Central memory CD8-positive, alpha-beta T cell (primary cell): ENCODE results near the gene KAT2B.
A peak's percentile ranks its signal among the peaks of the same experiment; 100 is the strongest.
"Not testable (repeated sequence)": the region's sequence is repeated elsewhere in the genome, so short reads cannot be mapped to it uniquely, and the experiment has no call there.

ENCODE experiments used
- ATAC-seq: fragments of 150-1000 bp; cut with Tn5 transposase; replicated peaks from 2 replicates; pipeline ENCODE4 v1.10.0; 2022; ENCODE audit warnings: mild to moderate bottlenecking, moderate FRiP score, moderate number of reproducible peaks; ENCODE audit not compliant: poor library complexity, severe bottlenecking; ENCODE audit errors: extremely low read depth
- DNase-seq, 2 donors: peaks; one replicate each; pipeline ENCODE4 v3.0.0; 2021; ENCODE audit warnings: low spot score in 2 of 2
- H3K27ac Mint-ChIP-seq: one replicate; pipeline ENCODE4 v1.8.0; 2022; ENCODE audit warnings: low read depth, mild to moderate bottlenecking, moderate library complexity, mixed read lengths
- H3K27me3 Mint-ChIP-seq: one replicate; pipeline ENCODE4 v1.8.0; 2022; ENCODE audit warnings: mixed read lengths
- H3K36me3 Mint-ChIP-seq: one replicate; pipeline ENCODE4 v1.8.0; 2022; ENCODE audit warnings: mild to moderate bottlenecking, moderate library complexity, mixed read lengths; ENCODE audit not compliant: insufficient read depth
- H3K4me1 Mint-ChIP-seq: one replicate; pipeline ENCODE4 v1.8.0; 2022; ENCODE audit warnings: mixed read lengths
- H3K4me3 Mint-ChIP-seq: one replicate; pipeline ENCODE4 v1.8.0; 2022; ENCODE audit warnings: mild to moderate bottlenecking, moderate library complexity, mixed read lengths
- H3K9me3 Mint-ChIP-seq: one replicate; pipeline ENCODE4 v1.8.0; 2022; ENCODE audit warnings: mixed read lengths

KAT2B gene

DNA sequence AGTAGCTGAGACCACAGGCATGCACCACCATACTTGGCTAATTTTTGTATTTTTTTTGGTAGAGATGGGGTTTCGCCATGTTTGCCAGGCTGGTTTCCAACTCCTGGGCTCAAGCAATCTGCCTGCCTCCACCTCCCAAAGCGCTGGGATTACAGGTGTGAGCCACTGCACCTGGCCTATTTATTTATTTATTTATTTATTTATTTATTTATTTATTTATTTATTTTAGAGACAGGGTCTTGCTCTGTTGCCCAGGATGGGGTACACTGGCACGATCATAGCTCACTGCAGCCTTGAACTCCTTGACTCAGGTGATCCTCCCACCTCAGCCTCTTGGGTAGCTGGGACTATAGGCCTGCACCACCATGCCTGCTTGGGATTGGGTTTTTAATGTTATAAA is 4.9 kb downstream of the KAT2B start:
- ATAC-seq, H3K27me3 Mint-ChIP-seq, H3K9me3 Mint-ChIP-seq, DNase-seq: not testable (repeated sequence)
- peak overlapping the region; percentile 97 for H3K27ac Mint-ChIP-seq
- peaks cover 13% of the 10 kb centered on the region for H3K36me3 Mint-ChIP-seq
- H3K4me1 Mint-ChIP-seq: peaks cover 61% of the 10 kb centered on the region
- peak overlapping the region; percentile 98 for H3K4me3 Mint-ChIP-seq

DNA sequence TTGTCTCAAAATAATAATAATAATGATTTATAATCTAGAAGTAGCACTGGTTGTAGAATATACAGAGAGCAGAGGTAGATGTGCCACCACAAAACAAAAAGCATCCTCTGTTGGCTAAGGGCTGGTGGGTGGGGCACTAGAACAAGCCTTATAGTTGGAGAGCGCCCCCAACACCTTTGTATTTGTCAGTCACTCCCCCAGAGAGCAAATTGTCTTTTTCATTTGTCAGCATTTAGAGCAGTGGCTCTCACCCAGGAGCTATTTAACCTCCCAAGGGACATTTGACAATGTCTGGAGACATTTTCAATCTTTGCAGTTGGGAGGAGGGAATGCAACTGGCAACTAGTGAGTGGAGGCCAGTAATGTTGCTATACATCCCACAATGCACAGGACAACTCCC is 6.3 kb downstream of the KAT2B start:
- Mint-ChIP-seq H3K36me3 (peaks cover 5% of the 10 kb centered on the region), H3K27ac (no peak overlapping the region), H3K4me3 (no peak overlapping the region), H3K4me1 (peaks cover 71% of the 10 kb centered on the region), H3K27me3 (no peaks in the 10 kb centered on the region), H3K9me3 (no peaks in the 10 kb centered on the region)
- no peak for DNase-seq
- ATAC-seq: no peak

GRCh38 chr3:20047341-20047779 is 7.1 kb downstream of the KAT2B start:
- ATAC-seq: no peak
- H3K27me3 Mint-ChIP-seq: no peaks in the 10 kb centered on the region
- peak overlapping the region; percentile 80 for H3K27ac Mint-ChIP-seq
- no peak for DNase-seq
- H3K4me1 Mint-ChIP-seq: peaks cover 71% of the 10 kb centered on the region
- H3K9me3 Mint-ChIP-seq: no peaks in the 10 kb centered on the region
- H3K4me3 Mint-ChIP-seq: no peak overlapping the region
- peaks cover 2% of the 10 kb centered on the region for H3K36me3 Mint-ChIP-seq

- H3K36me3 Mint-ChIP-seq: peaks cover 2% of the 10 kb centered on the region
- DNase-seq (no peak), ATAC-seq (no peak)
- H3K27me3 Mint-ChIP-seq: no peaks in the 10 kb centered on the region
- H3K4me1 Mint-ChIP-seq: peaks cover 68% of the 10 kb centered on the region
- peak overlapping the region; percentile 80 for H3K27ac Mint-ChIP-seq
- H3K9me3 Mint-ChIP-seq: no peaks in the 10 kb centered on the region
- no peak overlapping the region for H3K4me3 Mint-ChIP-seq
Measured at GRCh38 chr3:20047976-20048883, 8.0 kb downstream of the KAT2B start.

GRCh38 chr3:20051123-20051806 is 11.0 kb downstream of the KAT2B start:
- Mint-ChIP-seq H3K9me3 (no peaks in the 10 kb centered on the region), H3K36me3 (no peaks in the 10 kb centered on the region), H3K27ac (no peak overlapping the region), H3K4me3 (no peak overlapping the region), H3K4me1 (peaks cover 51% of the 10 kb centered on the region), H3K27me3 (no peaks in the 10 kb centered on the region)
- no peak for ATAC-seq
- no peak for DNase-seq

DNA sequence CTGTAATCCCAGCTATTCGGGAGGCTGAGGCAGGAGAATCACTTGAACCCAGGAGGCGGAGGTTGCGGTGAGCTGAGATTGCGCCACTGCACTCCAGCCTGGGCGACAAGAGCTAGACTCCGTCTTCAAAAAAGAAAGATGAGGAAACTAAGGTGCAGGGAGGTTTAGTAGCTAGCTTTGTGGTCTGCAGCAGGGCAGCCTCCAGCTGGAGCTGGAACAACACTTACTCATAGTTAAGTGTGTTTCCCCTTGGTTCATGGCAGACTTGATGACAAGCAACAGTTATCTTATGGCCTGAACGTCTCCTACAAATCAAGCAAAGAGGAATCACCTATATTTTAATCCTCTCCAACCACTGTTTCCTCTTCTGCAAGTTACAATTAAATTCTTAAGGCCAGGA is 12.6 kb downstream of the KAT2B start:
- H3K4me1 Mint-ChIP-seq: peaks cover 35% of the 10 kb centered on the region
- no peak for ATAC-seq

DNA sequence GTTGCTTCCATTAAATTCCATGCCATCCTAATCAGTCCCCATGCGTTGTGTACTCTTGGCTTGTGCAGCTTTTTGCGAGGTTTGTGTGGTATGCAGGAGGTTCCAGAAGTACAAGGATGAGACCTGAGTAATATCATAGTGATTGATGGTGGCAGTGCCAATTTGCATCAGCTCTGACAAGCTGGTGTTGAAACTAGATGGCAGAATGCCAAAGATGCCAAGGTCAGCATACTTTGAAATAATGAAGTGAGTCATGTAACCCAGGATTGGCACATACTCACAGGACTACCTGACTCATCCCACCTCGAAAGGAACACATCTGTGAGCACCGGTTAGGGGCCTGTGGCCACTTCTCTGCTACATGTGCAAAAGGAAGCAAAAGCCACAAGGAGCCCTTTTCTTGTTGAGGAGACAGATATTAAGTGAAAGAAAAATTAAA is 14.3 kb downstream of the KAT2B start:
- H3K36me3 Mint-ChIP-seq: peaks cover 1% of the 10 kb centered on the region
- H3K9me3 Mint-ChIP-seq: no peaks in the 10 kb centered on the region
- H3K4me1 Mint-ChIP-seq: peaks cover 32% of the 10 kb centered on the region
- DNase-seq (peak; percentile 20 to 59), ATAC-seq (peak; percentile 93)
- no peaks in the 10 kb centered on the region for H3K27me3 Mint-ChIP-seq
- H3K4me3 Mint-ChIP-seq: no peak overlapping the region
- no peak overlapping the region for H3K27ac Mint-ChIP-seq

More for the DNA sequence above, 12.6 kb downstream of the KAT2B start:
- DNase-seq: no peak
- no peak overlapping the region for H3K4me3 Mint-ChIP-seq
- peak overlapping the region; percentile 76 for H3K27ac Mint-ChIP-seq
- H3K27me3 Mint-ChIP-seq: no peaks in the 10 kb centered on the region
- H3K36me3 Mint-ChIP-seq: peaks cover 1% of the 10 kb centered on the region
- H3K9me3 Mint-ChIP-seq: no peaks in the 10 kb centered on the region

- H3K4me1 Mint-ChIP-seq: peaks cover 37% of the 10 kb centered on the region
- H3K4me3 Mint-ChIP-seq: no peak overlapping the region
- no peak for DNase-seq
- H3K27me3 Mint-ChIP-seq: no peaks in the 10 kb centered on the region
- ATAC-seq: peak; percentile 41
- H3K36me3 Mint-ChIP-seq: peaks cover 1% of the 10 kb centered on the region
- no peaks in the 10 kb centered on the region for H3K9me3 Mint-ChIP-seq
- H3K27ac Mint-ChIP-seq: no peak overlapping the region
Measured at GRCh38 chr3:20055020-20055775, 15.0 kb downstream of the KAT2B start.

GRCh38 chr3:20055842-20056241 is 15.6 kb downstream of the KAT2B start:
- Mint-ChIP-seq H3K9me3 (no peaks in the 10 kb centered on the region), H3K4me1 (peaks cover 34% of the 10 kb centered on the region), H3K27ac (no peak overlapping the region), H3K4me3 (no peak overlapping the region), H3K36me3 (peaks cover 1% of the 10 kb centered on the region), H3K27me3 (no peaks in the 10 kb centered on the region)
- DNase-seq (no peak), ATAC-seq (no peak)

DNA sequence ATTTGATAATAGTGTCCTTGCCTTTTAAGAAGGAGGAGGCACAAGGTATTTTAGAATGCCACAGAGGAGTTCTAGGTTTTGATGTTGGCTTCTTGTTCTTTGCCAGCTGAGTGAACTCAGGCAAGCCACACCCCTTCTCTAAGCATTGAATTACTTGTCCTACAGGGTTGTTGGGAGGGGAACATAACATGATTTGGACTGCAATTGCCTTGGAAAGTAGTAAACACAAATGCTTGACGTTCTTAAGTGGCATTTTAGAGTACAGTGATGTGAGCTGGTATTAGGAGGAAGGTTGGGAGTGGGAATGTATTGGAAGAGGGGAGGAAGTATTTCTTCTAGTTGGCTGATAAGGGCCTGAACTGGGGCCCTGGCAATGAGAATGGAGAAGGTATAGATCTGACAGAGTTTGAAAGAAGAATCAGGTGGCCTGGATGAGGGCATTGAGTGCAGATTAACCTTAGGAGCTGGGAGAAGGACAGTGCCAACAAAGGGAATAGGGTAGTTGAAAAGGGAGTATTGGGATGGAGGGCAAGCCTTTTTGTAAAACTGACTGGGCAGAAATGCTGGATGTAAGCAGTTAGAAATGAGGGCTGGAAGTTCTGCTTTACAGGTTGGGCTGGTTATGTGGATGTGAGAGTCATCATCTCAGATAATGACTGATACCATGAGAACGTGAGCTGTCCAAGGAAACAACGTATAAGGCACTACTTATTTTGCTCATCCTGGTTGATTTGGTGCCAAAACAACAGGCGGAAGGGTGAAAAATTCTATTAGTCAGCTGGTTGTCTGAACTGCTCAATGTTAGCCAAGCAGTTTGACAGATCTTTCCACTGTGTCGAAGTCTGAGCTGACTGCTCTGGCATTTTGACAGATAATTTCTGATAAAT is 16.7 kb downstream of the KAT2B start:
- DNase-seq (no peak), ATAC-seq (no peak)
- Mint-ChIP-seq H3K27ac (no peak overlapping the region), H3K9me3 (no peaks in the 10 kb centered on the region), H3K36me3 (peaks cover 1% of the 10 kb centered on the region), H3K27me3 (no peaks in the 10 kb centered on the region), H3K4me1 (peaks cover 31% of the 10 kb centered on the region), H3K4me3 (no peak overlapping the region)

DNA sequence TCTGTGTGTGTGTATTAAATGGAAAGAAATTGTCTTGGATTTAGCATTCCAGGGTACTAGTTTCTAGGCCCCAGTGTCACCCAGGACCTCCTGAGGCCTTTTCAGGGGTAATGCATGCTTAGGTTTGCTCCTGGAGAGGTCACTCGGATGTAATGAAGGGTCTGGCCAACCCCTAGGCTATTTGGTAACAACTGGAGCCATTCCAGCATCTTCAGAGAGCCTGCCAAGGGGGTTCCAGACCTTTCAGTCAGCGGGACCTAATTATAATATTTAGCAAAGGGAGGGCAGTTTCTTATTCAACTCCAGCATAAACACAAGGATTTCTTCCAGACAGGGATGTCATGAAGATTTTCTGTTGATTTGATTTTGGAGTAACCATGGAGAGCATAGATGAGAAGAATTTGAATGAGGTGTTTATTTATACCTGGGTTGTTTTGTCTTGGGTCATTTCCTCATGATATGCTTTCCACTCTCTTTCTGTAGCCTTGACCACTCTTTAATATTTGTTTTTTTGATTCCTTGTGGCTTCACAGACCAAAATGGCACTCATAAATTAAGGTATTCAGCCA is 17.4 kb downstream of the KAT2B start:
- DNase-seq (no peak), ATAC-seq (no peak)
- no peaks in the 10 kb centered on the region for H3K9me3 Mint-ChIP-seq
- no peaks in the 10 kb centered on the region for H3K27me3 Mint-ChIP-seq
- H3K27ac Mint-ChIP-seq: no peak overlapping the region
- peaks cover 27% of the 10 kb centered on the region for H3K4me1 Mint-ChIP-seq
- H3K4me3 Mint-ChIP-seq: no peak overlapping the region
- peaks cover 1% of the 10 kb centered on the region for H3K36me3 Mint-ChIP-seq
